Endothelial cell of umbilical vein (primary cell): ENCODE measurements around the gene FAM43B. TPM values are rescaled to one million over a fixed set of nuclear protein-coding genes. Genes with fewer than 3 reads are reported as not detected.

Source experiments
- BruUV-seq: library from RNA; stranded (reverse); fragments of 400-500 nt; replicated peaks from 2 replicates; lab custom pipeline; 2021; lab: Mats Ljungman, UMichigan
- CTCF ChIA-PET: fragments of 300-600, 350-600 bp; sonication (Branson Sonifier 250); formaldehyde crosslinking; loops from one replicate; lab custom pipeline; 2021; ENCODE audit warnings: antibody characterized with exemption, inconsistent platforms; lab: Charles Lee
- POLR2A ChIA-PET: fragments of 300-600, 350-600 bp; sonication (Branson Sonifier 250); formaldehyde crosslinking; loops from one replicate; lab custom pipeline; 2021; ENCODE audit warnings: antibody characterized with exemption, inconsistent platforms; lab: Charles Lee
- DNase-seq: peaks from one replicate; pipeline ENCODE4 v3.0.0-alpha.2; 2011; ENCODE audit warnings: low read depth, low spot score
- FAIRE-seq: peaks from 2 replicates; lab custom pipeline; 2011; peaks lifted over from hg19 to GRCh38; lab: Jason Lieb, UNC
- H2AFZ ChIP-seq: 2 replicates; pipeline ENCODE4 v1.6.0; 2012; ENCODE audit warnings: low read depth, low read length, control low read depth, inconsistent platforms
- H3K27ac ChIP-seq: 2 replicates; pipeline ENCODE4 v1.5.1; 2011; ENCODE audit warnings: low read depth, mild to moderate bottlenecking, control low read depth, low read length, moderate library complexity; ENCODE audit not compliant: insufficient read depth
- H3K27me3 ChIP-seq, 2 experiments: 2 replicates each; pipeline versions ENCODE4 v1.6.0 to v1.6.1; 2011; ENCODE audit warnings: low read length in 2 of 2, mixed read lengths in 1 of 2; ENCODE audit not compliant: control insufficient read depth in 2 of 2, insufficient read depth in 2 of 2
- H3K36me3 ChIP-seq, 2 experiments: 2 replicates in 1 of 2; 3 replicates in 1 of 2; pipeline ENCODE4 v1.5.1; 2011; ENCODE audit warnings: low read length in 2 of 2, mild to moderate bottlenecking in 1 of 2, moderate library complexity in 1 of 2; ENCODE audit not compliant: control insufficient read depth in 2 of 2, insufficient read depth in 2 of 2; ENCODE audit errors: extremely low read depth in 1 of 2
- H3K4me1 ChIP-seq: 3 replicates; pipeline ENCODE4 v1.5.1; 2011; ENCODE audit warnings: mild to moderate bottlenecking, low read length; ENCODE audit not compliant: control insufficient read depth, insufficient read depth; ENCODE audit errors: extremely low read depth
- H3K4me2 ChIP-seq: 2 replicates; pipeline ENCODE4 v1.6.1; 2011; ENCODE audit warnings: low read length, control low read depth, mixed read lengths; ENCODE audit not compliant: insufficient read depth
- H3K4me3 ChIP-seq, 3 experiments: fragments of 200-600 bp in 1 of 3; sonication (generic), shearing (Covaris generic) in 1 of 3; replicated peaks in 1 of 3; 2 replicates each; pipeline ENCODE4 v1.5.1; 2011 to 2016; ENCODE audit warnings: control low read depth in 3 of 3, low read length in 3 of 3, mild to moderate bottlenecking in 2 of 3, inconsistent platforms in 1 of 3, low read depth in 1 of 3, moderate library complexity in 1 of 3; ENCODE audit not compliant: insufficient read depth in 1 of 3
- H3K79me2 ChIP-seq: 2 replicates; pipeline ENCODE4 v1.6.0; 2012; ENCODE audit warnings: low read length, inconsistent platforms; ENCODE audit not compliant: control insufficient read depth, insufficient read depth
- H3K9ac ChIP-seq: replicated peaks from 2 replicates; pipeline ENCODE3; 2011; ENCODE audit warnings: low read length, control low read depth; ENCODE audit not compliant: insufficient read depth; ENCODE audit errors: extremely low read depth
- H3K9me1 ChIP-seq: replicated peaks from 3 replicates; pipeline ENCODE4 v1.6.0; 2011; ENCODE audit warnings: mild to moderate bottlenecking, low read length; ENCODE audit not compliant: control insufficient read depth, insufficient read depth; ENCODE audit errors: extremely low read depth
- H3K9me3 ChIP-seq: replicated peaks from 2 replicates; pipeline ENCODE4 v1.5.1; 2012; ENCODE audit warnings: low read length, inconsistent platforms; ENCODE audit not compliant: control insufficient read depth, insufficient read depth
- H4K20me1 ChIP-seq: replicated peaks from 2 replicates; pipeline ENCODE3; 2011; ENCODE audit warnings: mild to moderate bottlenecking, low read length; ENCODE audit not compliant: control insufficient read depth, insufficient read depth; ENCODE audit errors: extremely low read depth
- EZH2 ChIP-seq: IDR thresholded peaks from 2 replicates; pipeline ENCODE4 v1.6.1; 2012; ENCODE audit warnings: borderline replicate concordance, low read depth, mild to moderate bottlenecking, moderate library complexity, low read length, inconsistent platforms; ENCODE audit not compliant: severe bottlenecking
- FOS ChIP-seq: IDR thresholded peaks from 2 replicates; pipeline ENCODE4 v1.6.1; 2011; ENCODE audit warnings: mild to moderate bottlenecking, low read length, moderate library complexity, borderline replicate concordance; ENCODE audit not compliant: insufficient read depth
- GATA2 ChIP-seq: IDR thresholded peaks from 2 replicates; pipeline ENCODE4 v1.7.0; 2011; ENCODE audit warnings: low read depth, mild to moderate bottlenecking, moderate library complexity, mixed read lengths, low read length; ENCODE audit not compliant: insufficient read length, insufficient read depth
- JUN ChIP-seq: IDR thresholded peaks from 2 replicates; pipeline ENCODE4 v1.6.1; 2011; ENCODE audit warnings: borderline replicate concordance, low read depth; ENCODE audit not compliant: insufficient read length, insufficient read depth
- MYC ChIP-seq: IDR thresholded peaks from one replicate; pipeline ENCODE4 v1.6.1; 2011; ENCODE audit warnings: mild to moderate bottlenecking, low read depth, low read length
- POLR2A ChIP-seq: IDR thresholded peaks from 2 replicates; pipeline ENCODE4 v1.6.1; 2012; ENCODE audit warnings: low read depth, mild to moderate bottlenecking, control low read depth, low read length
- POLR2AphosphoS5 ChIP-seq: IDR thresholded peaks from 2 replicates; pipeline ENCODE4 v1.6.1; 2012; ENCODE audit warnings: low read depth, mild to moderate bottlenecking, control low read depth, low read length, moderate library complexity; ENCODE audit not compliant: insufficient read depth
- dilution Hi-C: fragments of 300-500 bp; cut with MboI; formaldehyde crosslinking; loops from one replicate; pipeline ENCODE4 v1.15.0; 2019; ENCODE audit warnings: low sequenced_read_pairs; ENCODE audit not compliant: extremely low pct_ligation_motif_present
- intact Hi-C: fragments of 100-400 bp; cut with micrococcal nuclease; formaldehyde crosslinking; loops from one replicate; pipeline ENCODE4 v1.10.0; 2022
- polyA plus RNA-seq, 4 experiments: library from polyadenylated mRNA; depleted of rRNA in 3 of 4; stranded (reverse) in 3 of 4; unstranded in 1 of 4; fragments of >200 nt; gene quantifications; 2 replicates each; pipeline versions ENCODE4 v1.2.1 to v1.2.3, GENCODE V29; 2011 to 2012; ENCODE audit warnings: missing spikeins in 1 of 4
- total RNA-seq: library from RNA; stranded (reverse); gene quantifications from 2 replicates; pipeline ENCODE4 v1.2.3, GENCODE V29; 2021
- TF ChIP-seq, protein P1 (sequence below): IDR thresholded peaks from 2 replicates; pipeline ENCODE4 v1.6.1; 2011; ENCODE audit not compliant: insufficient read depth, insufficient read length
- TF ChIP-seq, protein P2 (sequence below), 2 donors: IDR thresholded peaks; 1 replicate in 1 of 2; 2 replicates in 1 of 2; pipeline ENCODE4 v1.5.1; 2011; ENCODE audit warnings: low read length in 2 of 2, mild to moderate bottlenecking in 2 of 2, moderate library complexity in 2 of 2, control low read depth in 1 of 2, inconsistent platforms in 1 of 2, low read depth in 1 of 2; ENCODE audit not compliant: insufficient read depth in 1 of 2; ENCODE audit errors: extremely low read depth in 1 of 2

The FAM43B gene
- total and polyA plus RNA-seq, 2 donors (not counting 3 experiments of a cell fraction or from before 2014, with no cell fraction given), result not detected

GRCh38 chr1:20528221-20528620 is 24.2 kb upstream of the FAM43B start:
- no peak for FAIRE-seq
- H3K4me3 ChIP-seq, result no peak overlapping the region
- no peak overlapping the region for H3K27ac ChIP-seq
- no peaks in the 10 kb centered on the region for H3K9me3 ChIP-seq
- DNase-seq, result no peak
- no peaks in the 10 kb centered on the region for H3K79me2 ChIP-seq
- no peaks in the 10 kb centered on the region for H4K20me1 ChIP-seq
- ChIA-PET CTCF (interaction anchor here (1.5 kb wide), 1 partner anchor 10 kb away, joined by 4 read pairs; no protein-coding TSS in a partner anchor), POLR2A (no interaction called here)
- H3K4me1 ChIP-seq, result no peaks in the 10 kb centered on the region
- H2AFZ ChIP-seq, result no peak overlapping the region
- no peak overlapping the region for H3K9ac ChIP-seq
- H3K9me1 ChIP-seq, result no peaks in the 10 kb centered on the region
- H3K4me2 ChIP-seq, result no peak overlapping the region
- intact Hi-C loops (loop anchor here (10.0 kb wide), 1 partner anchor 667 kb away; no protein-coding TSS in a partner anchor), dilution Hi-C loops (no loop called here)
- TF ChIP-seq FOS, result no peak
- no peak for TF ChIP-seq EZH2
- TF ChIP-seq GATA2, result no peak
- TF ChIP-seq MYC, result no peak
- no peak for TF ChIP-seq JUN
- TF ChIP-seq, protein P1, sequence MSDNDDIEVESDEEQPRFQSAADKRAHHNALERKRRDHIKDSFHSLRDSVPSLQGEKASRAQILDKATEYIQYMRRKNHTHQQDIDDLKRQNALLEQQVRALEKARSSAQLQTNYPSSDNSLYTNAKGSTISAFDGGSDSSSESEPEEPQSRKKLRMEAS, result no peak
- TF ChIP-seq POLR2A, result no peak
- TF ChIP-seq, protein P2, sequence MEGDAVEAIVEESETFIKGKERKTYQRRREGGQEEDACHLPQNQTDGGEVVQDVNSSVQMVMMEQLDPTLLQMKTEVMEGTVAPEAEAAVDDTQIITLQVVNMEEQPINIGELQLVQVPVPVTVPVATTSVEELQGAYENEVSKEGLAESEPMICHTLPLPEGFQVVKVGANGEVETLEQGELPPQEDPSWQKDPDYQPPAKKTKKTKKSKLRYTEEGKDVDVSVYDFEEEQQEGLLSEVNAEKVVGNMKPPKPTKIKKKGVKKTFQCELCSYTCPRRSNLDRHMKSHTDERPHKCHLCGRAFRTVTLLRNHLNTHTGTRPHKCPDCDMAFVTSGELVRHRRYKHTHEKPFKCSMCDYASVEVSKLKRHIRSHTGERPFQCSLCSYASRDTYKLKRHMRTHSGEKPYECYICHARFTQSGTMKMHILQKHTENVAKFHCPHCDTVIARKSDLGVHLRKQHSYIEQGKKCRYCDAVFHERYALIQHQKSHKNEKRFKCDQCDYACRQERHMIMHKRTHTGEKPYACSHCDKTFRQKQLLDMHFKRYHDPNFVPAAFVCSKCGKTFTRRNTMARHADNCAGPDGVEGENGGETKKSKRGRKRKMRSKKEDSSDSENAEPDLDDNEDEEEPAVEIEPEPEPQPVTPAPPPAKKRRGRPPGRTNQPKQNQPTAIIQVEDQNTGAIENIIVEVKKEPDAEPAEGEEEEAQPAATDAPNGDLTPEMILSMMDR (IDR thresholded peaks at IDR 0.05; ENCODE audit: extremely low read depth in 1 of 2, insufficient read depth in 1 of 2, low read depth in 1 of 2, low read length in 2 of 2), result no peak
- TF ChIP-seq POLR2AphosphoS5, result no peak
- peaks cover 14 to 17% of the 10 kb centered on the region in 2 experiments for H3K27me3 ChIP-seq
- no peaks in the 10 kb centered on the region for H3K36me3 ChIP-seq
- BruUV-seq, result no TSS peak
